H1 (cell line): ENCODE data around the gene MEF2C. TPM values are rescaled to one million over a fixed set of nuclear protein-coding genes. Genes with fewer than 3 reads are reported as not detected.

Experiments used
- CTCF ChIA-PET: fragments of 300-600 bp; sonication (Branson Sonifier 250); formaldehyde crosslinking; loops from one replicate; lab custom pipeline; 2021; ENCODE audit not compliant: partially characterized antibody; lab: Charles Lee
- POLR2A ChIA-PET: fragments of 300-600 bp; sonication (Branson Sonifier 250); formaldehyde crosslinking; loops from one replicate; lab custom pipeline; 2021; ENCODE audit warnings: inconsistent platforms; ENCODE audit not compliant: partially characterized antibody; lab: Charles Lee
- DNase-seq, 2 experiments: peaks; one replicate each; pipeline versions ENCODE4 v3.0.0 to v3.0.0-alpha.2; 2010 to 2022; ENCODE audit warnings: low spot score in 2 of 2, low read depth in 1 of 2, mixed read lengths in 1 of 2
- FAIRE-seq: peaks from 2 replicates; lab custom pipeline; 2011; peaks lifted over from hg19 to GRCh38; lab: Jason Lieb, UNC
- H2AFZ ChIP-seq: 2 replicates; pipeline ENCODE4 v1.8.1; 2012; ENCODE audit warnings: low read length, inconsistent platforms
- H2AK5ac ChIP-seq: 2 replicates; pipeline ENCODE4 v1.6.1; 2013; ENCODE audit warnings: low read depth, low read length
- H2BK120ac ChIP-seq: replicated peaks from 2 replicates; pipeline ENCODE3; 2013; ENCODE audit warnings: low read depth, low read length, inconsistent platforms
- H2BK12ac ChIP-seq: 2 replicates; pipeline ENCODE4 v1.6.1; 2013; ENCODE audit warnings: low read depth, low read length
- H2BK15ac ChIP-seq: 2 replicates; pipeline ENCODE4 v1.6.1; 2013; ENCODE audit warnings: low read length
- H2BK20ac ChIP-seq: 2 replicates; pipeline ENCODE4 v1.6.1; 2013; ENCODE audit warnings: low read length
- H2BK5ac ChIP-seq: 2 replicates; pipeline ENCODE4 v1.6.1; 2013; ENCODE audit warnings: low read depth, low read length
- H3K14ac ChIP-seq: 2 replicates; pipeline ENCODE4 v1.6.1; 2013; ENCODE audit warnings: inconsistent platforms; ENCODE audit not compliant: insufficient read length
- H3K18ac ChIP-seq: 2 replicates; pipeline ENCODE4 v1.6.1; 2013; ENCODE audit warnings: low read length; ENCODE audit errors: extremely low read depth
- H3K23ac ChIP-seq: 2 replicates; pipeline ENCODE4 v1.6.1; 2013; ENCODE audit warnings: inconsistent platforms; ENCODE audit not compliant: insufficient read length
- H3K23me2 ChIP-seq: 2 replicates; pipeline ENCODE4 v1.6.1; 2013; ENCODE audit warnings: low read depth, low read length
- H3K27ac ChIP-seq: 2 replicates; pipeline ENCODE4 v1.6.1; 2011; ENCODE audit warnings: low read depth, low read length, inconsistent platforms
- H3K27me3 ChIP-seq, 4 experiments: replicated peaks in 1 of 4; 1 replicate in 1 of 4; 2 replicates in 3 of 4; pipeline versions ENCODE4 v1.6.1 to v1.8.1; 2011 to 2013; ENCODE audit warnings: low read length in 3 of 4, mild to moderate bottlenecking in 3 of 4, inconsistent platforms in 2 of 4, mixed read lengths in 2 of 4, moderate library complexity in 1 of 4; ENCODE audit not compliant: control insufficient read depth in 3 of 4, insufficient read depth in 3 of 4; ENCODE audit errors: extremely low read depth in 1 of 4
- H3K36me3 ChIP-seq, 4 experiments: 2 replicates each; pipeline versions ENCODE4 v1.6.1 to v1.8.1; 2011 to 2013; ENCODE audit warnings: mild to moderate bottlenecking in 4 of 4, low read length in 3 of 4, moderate library complexity in 2 of 4, control low read depth in 1 of 4, inconsistent platforms in 1 of 4; ENCODE audit not compliant: insufficient read depth in 4 of 4, control insufficient read depth in 2 of 4
- H3K4ac ChIP-seq: replicated peaks from 2 replicates; pipeline ENCODE3; 2013; ENCODE audit warnings: low read length, low read depth, mixed read lengths, inconsistent platforms; ENCODE audit not compliant: insufficient read length
- H3K4me1 ChIP-seq, 4 experiments: replicated peaks in 1 of 4; 1 replicate in 1 of 4; 2 replicates in 3 of 4; pipeline versions ENCODE4 v1.6.1 to v1.8.1; 2011 to 2013; ENCODE audit warnings: low read length in 3 of 4, inconsistent platforms in 2 of 4, mixed read lengths in 1 of 4; ENCODE audit not compliant: insufficient read depth in 4 of 4, control insufficient read depth in 3 of 4
- H3K4me2 ChIP-seq, 2 experiments: 2 replicates each; pipeline versions ENCODE4 v1.6.1 to v1.8.1; 2011 to 2013; ENCODE audit warnings: low read depth in 2 of 2, low read length in 2 of 2, control low read depth in 1 of 2, inconsistent platforms in 1 of 2, mild to moderate bottlenecking in 1 of 2; ENCODE audit not compliant: insufficient read depth in 1 of 2
- H3K4me3 ChIP-seq, 4 experiments: fragments of 200-600, 300-600 bp in 1 of 4; sonication (generic), shearing (Covaris generic), sonication (Bioruptor Twin) in 1 of 4; 2 replicates each; pipeline versions ENCODE4 v1.5.1 to v1.8.1; 2011 to 2016; ENCODE audit warnings: low read length in 4 of 4, low read depth in 3 of 4, control low read depth in 2 of 4, inconsistent platforms in 2 of 4, mild to moderate bottlenecking in 2 of 4, mixed read lengths in 1 of 4, moderate library complexity in 1 of 4; ENCODE audit not compliant: insufficient read depth in 2 of 4; ENCODE audit errors: extremely low read depth in 1 of 4
- H3K56ac ChIP-seq: replicated peaks from 2 replicates; pipeline ENCODE3; 2013; ENCODE audit warnings: low read depth, mild to moderate bottlenecking, mixed read lengths, low read length, inconsistent platforms; ENCODE audit not compliant: insufficient read length
- H3K79me1 ChIP-seq: 2 replicates; pipeline ENCODE4 v1.6.1; 2013; ENCODE audit warnings: low read depth, low read length, control low read depth
- H3K79me2 ChIP-seq, 2 experiments: 2 replicates each; pipeline versions ENCODE4 v1.6.1 to v1.8.1; 2012 to 2013; ENCODE audit warnings: low read length in 2 of 2, mild to moderate bottlenecking in 2 of 2, inconsistent platforms in 1 of 2; ENCODE audit not compliant: insufficient read depth in 2 of 2, control insufficient read depth in 1 of 2
- H3K9ac ChIP-seq, 4 experiments: replicated peaks in 1 of 4; 1 replicate in 1 of 4; 2 replicates in 3 of 4; pipeline versions ENCODE4 v1.6.1 to v1.8.1; 2011 to 2013; ENCODE audit warnings: low read depth in 3 of 4, low read length in 3 of 4, control low read depth in 2 of 4, mild to moderate bottlenecking in 2 of 4, moderate library complexity in 2 of 4, inconsistent platforms in 1 of 4; ENCODE audit errors: extremely low read depth in 1 of 4
- H3K9me3 ChIP-seq, 2 experiments: 2 replicates each; pipeline versions ENCODE4 v1.6.1 to v1.8.1; 2012 to 2013; ENCODE audit warnings: mild to moderate bottlenecking in 2 of 2, moderate library complexity in 2 of 2, control low read depth in 1 of 2, inconsistent platforms in 1 of 2, low read depth in 1 of 2, low read length in 1 of 2, mixed read lengths in 1 of 2; ENCODE audit not compliant: insufficient read depth in 2 of 2
- H4K20me1 ChIP-seq, 2 experiments: replicated peaks in 1 of 2; 2 replicates each; pipeline versions ENCODE3 to v1.8.1; 2011 to 2013; ENCODE audit warnings: inconsistent platforms in 2 of 2, low read length in 2 of 2, mild to moderate bottlenecking in 1 of 2; ENCODE audit not compliant: insufficient read depth in 2 of 2, control insufficient read depth in 1 of 2
- H4K5ac ChIP-seq: 2 replicates; pipeline ENCODE4 v1.6.1; 2013; ENCODE audit warnings: low read length, low read depth, mixed read lengths, inconsistent platforms; ENCODE audit not compliant: insufficient read length
- H4K8ac ChIP-seq: 2 replicates; pipeline ENCODE4 v1.8.0; 2013; ENCODE audit warnings: mild to moderate bottlenecking, moderate library complexity, low read length, inconsistent platforms; ENCODE audit not compliant: insufficient read depth; ENCODE audit errors: extremely low read depth
- H4K91ac ChIP-seq: replicated peaks from 2 replicates; pipeline ENCODE3; 2013; ENCODE audit warnings: low read length, mixed read lengths, inconsistent platforms; ENCODE audit not compliant: insufficient read length
- CBX8 ChIP-seq: fragments of 300-800, 300-1000 bp; sonication (generic); IDR thresholded peaks from 2 replicates; pipeline ENCODE4 v1.7.1; 2016; ENCODE audit warnings: low read depth, low read length, borderline replicate concordance
- KDM4A ChIP-seq: IDR thresholded peaks from one replicate; pipeline ENCODE4 v1.7.1; 2012; ENCODE audit warnings: low read depth, mild to moderate bottlenecking, moderate library complexity, low read length, inconsistent platforms; ENCODE audit not compliant: severe bottlenecking
- POLR2A ChIP-seq, 2 experiments: IDR thresholded peaks; 1 replicate in 1 of 2; 2 replicates in 1 of 2; pipeline ENCODE4 v1.6.1; 2011; ENCODE audit warnings: low read depth in 2 of 2, low read length in 2 of 2, mild to moderate bottlenecking in 2 of 2; ENCODE audit errors: control extremely low read depth in 1 of 2
- RNF2 ChIP-seq: fragments of 200-900, 300-1000 bp; sonication (generic); IDR thresholded peaks from 2 replicates; pipeline ENCODE4 v1.7.1; 2016; ENCODE audit warnings: borderline replicate concordance, low read depth, mild to moderate bottlenecking, antibody characterized with exemption, low read length; ENCODE audit not compliant: poor library complexity, severe bottlenecking; ENCODE audit errors: missing control alignments
- WGBS, 2 experiments: shearing (Covaris generic) in 1 of 2; methylation state at CpG; one replicate each; pipeline versions ENCODE4 v1.1.6 to v1.1.7; 2013 to 2015; ENCODE audit warnings: low lambda C conversion rate in 2 of 2, mixed read lengths in 2 of 2, inconsistent platforms in 1 of 2, low coverage in 1 of 2, missing lambda C conversion rate in 1 of 2; ENCODE audit not compliant: insufficient replicate concordance in 2 of 2, insufficient coverage in 1 of 2, insufficient read length in 1 of 2; ENCODE audit errors: extremely low coverage in 1 of 2, missing lambda C conversion rate in 1 of 2; 5-methylcytosine and 5-hydroxymethylcytosine counted together
- polyA plus RNA-seq, 7 experiments: library from polyadenylated mRNA; depleted of rRNA in 3 of 7; stranded (reverse) in 5 of 7; unstranded in 2 of 7; fragments of >200 nt in 5 of 7; fragments of 200-250 nt in 2 of 7; gene quantifications; 1 replicate in 5 of 7; 2 replicates in 1 of 7; 4 replicates in 1 of 7; pipeline versions ENCODE4 v1.2.1 to v1.2.3, GENCODE V29; 2011 to 2013; ENCODE audit warnings: missing spikeins in 2 of 7, mixed read lengths in 2 of 7
- total RNA-seq: library from RNA; stranded (reverse); fragmentation: NEBNext Ultra II Directional; extraction: Animal tissue kit (Norgen Biotek cat#: 25700); gene quantifications from 2 replicates; pipeline ENCODE4 v1.2.1, GENCODE V29; 2021
- TF ChIP-seq, protein P1 (sequence below): IDR thresholded peaks from 2 replicates; pipeline ENCODE4 v1.6.1; 2012; ENCODE audit warnings: low read length, inconsistent platforms
- TF ChIP-seq, protein P2 (sequence below), 3 experiments: IDR thresholded peaks; 1 replicate in 2 of 3; 2 replicates in 1 of 3; pipeline versions ENCODE4 v1.5.1 to v1.6.1; 2011; ENCODE audit warnings: low read length in 3 of 3, mild to moderate bottlenecking in 3 of 3, inconsistent platforms in 2 of 3, low read depth in 1 of 3, moderate library complexity in 1 of 3; ENCODE audit not compliant: insufficient read depth in 1 of 3; ENCODE audit errors: control extremely low read depth in 1 of 3

Gene MEF2C
- total and polyA plus RNA-seq, 2 of the 8 experiments (the other 6 are each of a cell fraction or from before 2014, with no cell fraction given) = 0.59 to 0.99 TPM

DNA sequence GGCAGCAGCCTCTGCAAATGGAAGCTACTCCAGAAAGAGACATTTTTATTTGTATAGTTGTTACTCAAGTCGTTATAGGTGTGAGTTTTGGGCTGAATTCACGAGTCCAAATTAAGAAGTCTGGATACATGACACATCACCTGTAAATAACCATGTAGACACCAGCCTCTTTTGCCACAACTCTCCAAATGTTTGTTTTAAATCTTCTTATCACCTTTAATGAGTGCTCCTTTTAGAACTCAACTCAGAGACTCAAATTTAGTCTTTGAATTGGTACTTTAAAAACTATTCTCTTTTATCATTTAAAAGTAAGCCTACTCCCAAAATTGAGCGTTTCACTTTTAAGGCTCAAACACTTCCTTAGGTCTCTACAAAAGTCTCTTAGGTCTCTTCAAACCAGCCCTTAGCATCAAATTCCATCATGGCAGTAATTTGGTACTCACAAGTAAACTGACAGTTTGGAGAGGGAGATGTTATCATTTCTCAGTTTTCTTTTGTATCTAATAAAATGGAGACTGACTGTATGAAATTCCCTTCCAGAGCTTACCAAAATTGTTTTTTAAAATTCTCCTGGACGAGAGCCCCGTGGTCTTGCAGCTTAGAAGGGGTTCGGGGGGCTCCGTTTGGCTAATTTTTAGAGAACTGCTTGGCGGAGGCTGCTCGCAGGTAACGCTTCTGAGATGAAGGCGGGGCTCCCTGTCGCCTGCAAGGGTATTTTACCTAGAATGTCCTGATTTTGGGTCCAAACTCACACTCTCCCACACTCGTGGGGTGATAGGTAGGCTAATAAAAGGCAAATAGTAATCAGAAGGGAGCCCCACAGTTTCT lies 194.6 kb downstream of the MEF2C start:
- POLR2A ChIA-PET = interaction anchor here (1.0 to 1.4 kb wide), 3 partner anchors 16 to 28 kb away, joined by 5 to 6 read pairs (median 5); no protein-coding TSS in a partner anchor
- no peak for FAIRE-seq
- TF ChIP-seq CBX8 = peak; percentile 21; the same call in 1 of the 2 replicates
- peak; percentile 64 for TF ChIP-seq RNF2
- TF ChIP-seq, protein P1, sequence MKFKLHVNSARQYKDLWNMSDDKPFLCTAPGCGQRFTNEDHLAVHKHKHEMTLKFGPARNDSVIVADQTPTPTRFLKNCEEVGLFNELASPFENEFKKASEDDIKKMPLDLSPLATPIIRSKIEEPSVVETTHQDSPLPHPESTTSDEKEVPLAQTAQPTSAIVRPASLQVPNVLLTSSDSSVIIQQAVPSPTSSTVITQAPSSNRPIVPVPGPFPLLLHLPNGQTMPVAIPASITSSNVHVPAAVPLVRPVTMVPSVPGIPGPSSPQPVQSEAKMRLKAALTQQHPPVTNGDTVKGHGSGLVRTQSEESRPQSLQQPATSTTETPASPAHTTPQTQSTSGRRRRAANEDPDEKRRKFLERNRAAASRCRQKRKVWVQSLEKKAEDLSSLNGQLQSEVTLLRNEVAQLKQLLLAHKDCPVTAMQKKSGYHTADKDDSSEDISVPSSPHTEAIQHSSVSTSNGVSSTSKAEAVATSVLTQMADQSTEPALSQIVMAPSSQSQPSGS = no peak
- TF ChIP-seq, protein P2, sequence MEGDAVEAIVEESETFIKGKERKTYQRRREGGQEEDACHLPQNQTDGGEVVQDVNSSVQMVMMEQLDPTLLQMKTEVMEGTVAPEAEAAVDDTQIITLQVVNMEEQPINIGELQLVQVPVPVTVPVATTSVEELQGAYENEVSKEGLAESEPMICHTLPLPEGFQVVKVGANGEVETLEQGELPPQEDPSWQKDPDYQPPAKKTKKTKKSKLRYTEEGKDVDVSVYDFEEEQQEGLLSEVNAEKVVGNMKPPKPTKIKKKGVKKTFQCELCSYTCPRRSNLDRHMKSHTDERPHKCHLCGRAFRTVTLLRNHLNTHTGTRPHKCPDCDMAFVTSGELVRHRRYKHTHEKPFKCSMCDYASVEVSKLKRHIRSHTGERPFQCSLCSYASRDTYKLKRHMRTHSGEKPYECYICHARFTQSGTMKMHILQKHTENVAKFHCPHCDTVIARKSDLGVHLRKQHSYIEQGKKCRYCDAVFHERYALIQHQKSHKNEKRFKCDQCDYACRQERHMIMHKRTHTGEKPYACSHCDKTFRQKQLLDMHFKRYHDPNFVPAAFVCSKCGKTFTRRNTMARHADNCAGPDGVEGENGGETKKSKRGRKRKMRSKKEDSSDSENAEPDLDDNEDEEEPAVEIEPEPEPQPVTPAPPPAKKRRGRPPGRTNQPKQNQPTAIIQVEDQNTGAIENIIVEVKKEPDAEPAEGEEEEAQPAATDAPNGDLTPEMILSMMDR (IDR thresholded peaks at IDR 0.05; ENCODE audit: control extremely low read depth in 1 of 3, insufficient read depth in 1 of 3, low read depth in 1 of 3, low read length in 3 of 3) = no peak
- no peak for TF ChIP-seq POLR2A (IDR thresholded peaks at IDR 0.05; ENCODE audit: control extremely low read depth in 1 of 2, low read depth in 2 of 2, low read length in 2 of 2)
- TF ChIP-seq KDM4A = no peak

More for the DNA sequence above, 194.6 kb downstream of the MEF2C start:
- H4K5ac ChIP-seq = no peak overlapping the region
- H3K9me3 ChIP-seq = no peaks in the 10 kb centered on the region
- H3K4me3 ChIP-seq = peak overlapping the region in 2 of 4 experiments; percentile 14 to 52; a peak in 3 of 8 replicates
- H2AK5ac ChIP-seq = no peak overlapping the region
- no peak overlapping the region for H2BK20ac ChIP-seq
- H2BK5ac ChIP-seq = no peak overlapping the region
- no peak overlapping the region for H3K14ac ChIP-seq
- peaks cover 29 to 38% (median 30%) of the 10 kb centered on the region in 4 experiments for H3K4me1 ChIP-seq
- H3K18ac ChIP-seq = no peak overlapping the region
- peaks cover 2 to 14% of the 10 kb centered on the region in 2 experiments for H4K20me1 ChIP-seq
- no peak overlapping the region for H2BK15ac ChIP-seq
- no peak overlapping the region for H3K23ac ChIP-seq
- no peak overlapping the region for H2AFZ ChIP-seq
- H3K36me3 ChIP-seq = no peaks in the 10 kb centered on the region
- no peak overlapping the region for H3K27ac ChIP-seq
- no peak for DNase-seq
- H3K23me2 ChIP-seq = peaks cover 17% of the 10 kb centered on the region
- H3K4me2 ChIP-seq = peak overlapping the region; percentile 69 to 95
- no peaks in the 10 kb centered on the region for H3K79me2 ChIP-seq
- 6% methylated on average over 13 of the region's 13 CpGs; no CpG with 5 or more reads in 1 of the 2 experiments for WGBS, 2 experiments
- H4K8ac ChIP-seq = no peak overlapping the region
- no peak overlapping the region for H2BK120ac ChIP-seq
- H4K91ac ChIP-seq = no peak overlapping the region
- H3K9ac ChIP-seq = no peak overlapping the region
- H3K4ac ChIP-seq = no peak overlapping the region
- no peaks in the 10 kb centered on the region for H3K79me1 ChIP-seq
- no peak overlapping the region for H3K56ac ChIP-seq
- H2BK12ac ChIP-seq = no peak overlapping the region
- CTCF ChIA-PET = interaction anchor here (1.3 to 6.1 kb wide), 6 partner anchors 7 to 908 kb away, joined by 4 to 86 read pairs (median 36); no protein-coding TSS in a partner anchor
- peaks cover 87 to 99% (median 96%) of the 10 kb centered on the region in 4 experiments for H3K27me3 ChIP-seq
